Spleen (tissue), 11 donors: ENCODE results near the gene OR2B2. TPM values are rescaled to one million over a fixed set of nuclear protein-coding genes. Genes with fewer than 3 reads are reported as not detected.
"Not testable (repeated sequence)": the region's sequence is repeated elsewhere in the genome, so short reads cannot be mapped to it uniquely, and the experiment has no call there.

Experiments
- DNase-seq: peaks from one replicate; pipeline ENCODE4 v3.0.0-alpha.2; 2020
- H3K27ac ChIP-seq, 8 donors: fragments of 200-600 bp; sonication (generic) in 7 of 8; 1 replicate in 4 of 8; 2 replicates in 4 of 8; pipeline versions ENCODE4 v1.5.0 to v1.8.0; 2016 to 2021; ENCODE audit warnings: inconsistent platforms in 4 of 8, mild to moderate bottlenecking in 4 of 8, moderate library complexity in 1 of 8
- H3K27me3 ChIP-seq, 7 donors: fragments of 200-600 bp; sonication (generic) in 6 of 7; replicated peaks in 1 of 7; 1 replicate in 4 of 7; 2 replicates in 3 of 7; pipeline versions ENCODE4 v1.5.0 to v1.8.0; 2016 to 2021; ENCODE audit warnings: inconsistent platforms in 3 of 7, mild to moderate bottlenecking in 1 of 7
- H3K36me3 ChIP-seq, 6 donors: fragments of 200-600 bp; sonication (generic) in 5 of 6; 1 replicate in 4 of 6; 2 replicates in 2 of 6; pipeline versions ENCODE4 v1.5.0 to v1.8.0; 2016 to 2021; ENCODE audit warnings: inconsistent platforms in 2 of 6
- H3K4me1 ChIP-seq, 6 donors: fragments of 200-600 bp; sonication (generic) in 5 of 6; 1 replicate in 3 of 6; 2 replicates in 3 of 6; pipeline versions ENCODE4 v1.5.0 to v1.8.0; 2016 to 2021; ENCODE audit warnings: inconsistent platforms in 3 of 6
- H3K4me3 ChIP-seq, 8 donors: fragments of 200-600 bp; sonication (generic) in 7 of 8; 1 replicate in 4 of 8; 2 replicates in 4 of 8; pipeline versions ENCODE4 v1.5.0 to v1.8.0; 2016 to 2021; ENCODE audit warnings: inconsistent platforms in 4 of 8, mild to moderate bottlenecking in 4 of 8, moderate library complexity in 2 of 8
- H3K9me3 ChIP-seq, 8 donors: fragments of 200-600 bp; sonication (generic) in 7 of 8; 1 replicate in 4 of 8; 2 replicates in 4 of 8; pipeline versions ENCODE4 v1.5.0 to v1.8.0; 2016 to 2021; ENCODE audit warnings: inconsistent platforms in 4 of 8
- POLR2A ChIP-seq, 3 donors: fragments of 450-650 bp; IDR thresholded peaks; one replicate each; pipeline ENCODE4 v1.5.1; 2017; ENCODE audit warnings: antibody characterized with exemption in 3 of 3, mild to moderate bottlenecking in 1 of 3
- POLR2AphosphoS5 ChIP-seq, 3 donors: sonication (generic); formaldehyde crosslinking; IDR thresholded peaks; one replicate each; pipeline ENCODE4 v1.5.1; 2017; ENCODE audit warnings: antibody characterized with exemption in 3 of 3
- WGBS, 5 donors: extraction: QIAGEN DNeasy Blood & Tissue Kit in 3 of 5; methylation state at CpG; one replicate each; pipeline versions ENCODE4 v1.1.5 to v1.1.7; 2013 to 2018; 5-methylcytosine and 5-hydroxymethylcytosine counted together
- intact Hi-C: fragments of 100-400 bp; cut with DNase I; formaldehyde crosslinking; loops from one replicate; pipeline ENCODE4 v1.15.0; 2023; ENCODE audit warnings: low total_unique reads
- polyA plus RNA-seq, 3 donors: library from polyadenylated mRNA; stranded (reverse); fragments of 200-250 nt; gene quantifications; one replicate each; pipeline ENCODE4 v1.2.1, GENCODE V29; 2013
- total RNA-seq, 7 donors: library from RNA; depleted of rRNA in 3 of 7; stranded (reverse); fragments of >200 nt in 3 of 7; fragmentation: NEBNext Ultra II Directional in 4 of 7; extraction: Animal tissue kit (Norgen Biotek cat#: 25700) in 4 of 7; gene quantifications; one replicate each; pipeline versions ENCODE4 v1.1.0 to v1.2.1, GENCODE V29; 2016 to 2021
- TF ChIP-seq, protein P1 (sequence below), 11 experiments: fragments of 200-600 bp in 7 of 11; fragments of 450-650 bp in 4 of 11; sonication (generic) in 4 of 11; IDR thresholded peaks in 8 of 11; conservative IDR thresholded peaks in 3 of 11; 1 replicate in 7 of 11; 2 replicates in 4 of 11; pipeline versions ENCODE4 v1.4.0 to v1.8.0; 2016 to 2021; ENCODE audit warnings: antibody characterized with exemption in 11 of 11, inconsistent platforms in 4 of 11, mild to moderate bottlenecking in 1 of 11
- donor health status: healthy with polysubstance abuse.
- donor health status: DM: no; HTN: no; CAD: no; lungs with moderate emphysema.
- donor health status: DM: no; HTN: no; CAD: no.
- donor health status: Bipolar disorder and iron deficiency.
- donor health status: healthy.
- donor health status: DM: no; HTN: no; CAD: no.
- donor health status: DM: yes; HTN: yes; CAD: no.

OR2B2 gene
- total and polyA plus RNA-seq, 10 donors, result not detected

DNA sequence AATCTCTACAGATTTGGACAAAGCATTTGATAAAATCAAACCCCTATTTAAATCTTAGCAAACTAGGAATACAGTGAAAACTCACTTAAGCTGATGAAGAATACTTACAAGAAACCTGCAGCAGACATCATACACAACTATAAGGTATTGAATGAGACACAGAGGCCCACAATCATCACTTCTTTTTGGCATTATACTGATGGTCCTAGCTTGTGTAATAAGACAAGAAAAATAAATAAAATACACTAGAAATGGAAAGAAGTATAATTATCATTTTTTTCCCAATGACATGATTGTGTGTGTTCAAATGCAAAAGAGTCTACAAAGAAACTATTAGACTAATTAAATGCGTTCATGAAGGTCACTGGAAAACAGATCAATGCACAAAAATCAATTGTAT is 36.0 kb upstream of the OR2B2 start:
- no peaks in the 10 kb centered on the region for H3K4me1 ChIP-seq
- intact Hi-C loops, result no loop called here
- peaks cover 0 to 23% (median 4%) of the 10 kb centered on the region in 8 donors for H3K9me3 ChIP-seq
- peaks cover 0 to 15% (median under 1%) of the 10 kb centered on the region in 7 donors for H3K27me3 ChIP-seq
- no peak overlapping the region for H3K4me3 ChIP-seq
- no peak overlapping the region for H3K27ac ChIP-seq
- TF ChIP-seq POLR2AphosphoS5 (IDR thresholded peaks at IDR 0.05) (no peak), POLR2A (IDR thresholded peaks at IDR 0.05) (no peak)
- TF ChIP-seq, protein P1, sequence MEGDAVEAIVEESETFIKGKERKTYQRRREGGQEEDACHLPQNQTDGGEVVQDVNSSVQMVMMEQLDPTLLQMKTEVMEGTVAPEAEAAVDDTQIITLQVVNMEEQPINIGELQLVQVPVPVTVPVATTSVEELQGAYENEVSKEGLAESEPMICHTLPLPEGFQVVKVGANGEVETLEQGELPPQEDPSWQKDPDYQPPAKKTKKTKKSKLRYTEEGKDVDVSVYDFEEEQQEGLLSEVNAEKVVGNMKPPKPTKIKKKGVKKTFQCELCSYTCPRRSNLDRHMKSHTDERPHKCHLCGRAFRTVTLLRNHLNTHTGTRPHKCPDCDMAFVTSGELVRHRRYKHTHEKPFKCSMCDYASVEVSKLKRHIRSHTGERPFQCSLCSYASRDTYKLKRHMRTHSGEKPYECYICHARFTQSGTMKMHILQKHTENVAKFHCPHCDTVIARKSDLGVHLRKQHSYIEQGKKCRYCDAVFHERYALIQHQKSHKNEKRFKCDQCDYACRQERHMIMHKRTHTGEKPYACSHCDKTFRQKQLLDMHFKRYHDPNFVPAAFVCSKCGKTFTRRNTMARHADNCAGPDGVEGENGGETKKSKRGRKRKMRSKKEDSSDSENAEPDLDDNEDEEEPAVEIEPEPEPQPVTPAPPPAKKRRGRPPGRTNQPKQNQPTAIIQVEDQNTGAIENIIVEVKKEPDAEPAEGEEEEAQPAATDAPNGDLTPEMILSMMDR (IDR thresholded peaks at IDR 0.05 in 8 of 11, conservative IDR thresholded peaks at IDR 0.05 in 3 of 11), result no peak
- no peaks in the 10 kb centered on the region for H3K36me3 ChIP-seq
- 77 to 94% (median 83%) methylated on average over 1 of the region's 1 CpG for WGBS, 5 donors
- DNase-seq, result no peak

DNA sequence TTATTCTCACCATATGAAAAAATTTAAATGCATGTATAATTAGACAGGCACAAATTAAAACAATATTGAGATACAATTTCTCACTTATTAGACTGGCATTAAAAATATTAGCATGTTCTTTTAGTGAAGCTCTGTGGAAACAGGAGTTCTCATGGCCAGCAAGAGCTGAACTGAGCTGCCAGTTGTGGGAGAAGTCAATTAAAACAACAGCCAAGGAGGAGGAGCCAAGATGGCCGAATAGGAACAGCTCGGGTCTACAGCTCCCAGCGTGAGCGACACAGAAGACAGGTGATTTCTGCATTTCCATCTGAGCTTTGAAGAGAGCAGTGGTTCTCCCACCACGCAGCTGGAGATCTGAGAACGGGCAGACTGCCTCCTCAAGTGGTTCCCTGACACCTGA is 30.9 kb upstream of the OR2B2 start:
- H3K27me3 ChIP-seq, H3K4me3 ChIP-seq, H3K27ac ChIP-seq, H3K9me3 ChIP-seq, intact Hi-C loops, H3K4me1 ChIP-seq, H3K36me3 ChIP-seq, DNase-seq: not testable (repeated sequence)
- 37 to 83% (median 48%) methylated on average over 6 of the region's 6 CpGs for WGBS, 5 donors

DNA sequence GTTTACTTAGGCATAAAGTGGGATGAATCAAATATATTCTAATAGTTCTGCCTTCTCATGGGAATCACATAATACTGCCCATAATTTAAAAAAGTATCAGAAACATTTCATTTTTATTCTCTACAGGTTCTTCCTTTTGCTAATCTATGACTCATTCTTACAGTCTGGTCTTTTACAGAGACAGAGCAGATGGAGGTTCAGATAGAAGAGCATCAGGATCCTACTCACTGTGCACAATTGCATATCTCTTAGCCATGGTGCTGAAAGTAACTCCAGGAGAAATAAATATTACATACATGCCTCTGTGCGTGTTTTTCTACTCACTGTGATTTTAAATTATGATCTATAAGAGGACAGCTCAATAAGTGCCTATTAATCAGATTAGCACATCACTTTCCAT is 28.6 kb upstream of the OR2B2 start:
- H3K27me3 ChIP-seq, result peaks cover 0 to 21% (median 5%) of the 10 kb centered on the region in 7 donors
- H3K9me3 ChIP-seq, result peaks cover 0 to 3% (median 0%) of the 10 kb centered on the region in 8 donors
- H3K4me3 ChIP-seq, result no peak overlapping the region
- TF ChIP-seq, protein P1 (IDR thresholded peaks at IDR 0.05 in 8 of 11, conservative IDR thresholded peaks at IDR 0.05 in 3 of 11), result no peak
- no peak for TF ChIP-seq POLR2AphosphoS5 (IDR thresholded peaks at IDR 0.05)
- TF ChIP-seq POLR2A (IDR thresholded peaks at IDR 0.05), result no peak
- intact Hi-C loops, result no loop called here
- no peaks in the 10 kb centered on the region for H3K4me1 ChIP-seq
- no peak for DNase-seq
- H3K36me3 ChIP-seq, result no peaks in the 10 kb centered on the region
- H3K27ac ChIP-seq, result no peak overlapping the region
- 72 to 89% (median 84%) methylated on average over 1 of the region's 1 CpG for WGBS, 5 donors

DNA sequence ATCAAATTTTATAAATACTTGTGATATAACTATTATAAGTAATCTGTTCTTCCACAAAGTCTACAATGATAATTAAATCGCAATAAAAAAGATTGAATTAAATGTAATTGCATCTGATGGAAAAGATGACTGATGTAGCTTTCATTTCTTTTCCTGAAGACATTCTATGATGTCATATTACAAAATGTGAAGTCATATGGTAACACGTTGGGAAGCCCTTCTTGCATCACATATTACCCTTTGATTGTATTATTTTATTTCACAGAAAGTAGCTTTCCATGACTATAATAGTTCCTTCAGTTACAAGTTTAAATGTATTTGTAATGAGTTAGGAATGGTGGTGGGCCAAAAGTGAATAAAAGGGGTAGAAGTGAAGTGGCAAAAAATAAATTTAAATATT is 19.0 kb upstream of the OR2B2 start:
- WGBS, 5 donors, result 79 to 88% (median 80%) methylated on average over 2 of the region's 2 CpGs
- intact Hi-C loops, result no loop called here
- TF ChIP-seq POLR2AphosphoS5 (IDR thresholded peaks at IDR 0.05) (no peak), POLR2A (IDR thresholded peaks at IDR 0.05) (no peak)
- TF ChIP-seq, protein P1 (IDR thresholded peaks at IDR 0.05 in 8 of 11, conservative IDR thresholded peaks at IDR 0.05 in 3 of 11), result no peak

DNA sequence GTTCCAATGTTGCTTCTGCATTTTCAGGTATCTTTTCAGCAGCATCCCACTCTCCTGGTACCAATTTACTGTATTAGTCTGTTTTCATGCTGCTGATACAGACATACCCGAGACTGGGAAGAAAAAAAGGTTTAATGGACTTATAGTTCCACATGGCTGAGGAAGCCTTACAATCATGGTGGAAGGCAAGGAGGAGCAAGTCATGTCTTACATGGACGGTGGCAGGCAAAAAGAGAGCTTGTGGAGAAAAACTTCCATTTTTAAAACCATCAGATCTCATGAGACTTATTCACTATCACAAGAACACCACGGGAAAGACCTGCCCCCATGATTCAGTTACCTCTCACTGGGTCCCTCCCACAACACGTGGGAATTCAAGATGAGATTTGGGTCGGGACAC is 17.7 kb upstream of the OR2B2 start:
- WGBS, 5 donors, result 78 to 89% (median 84%) methylated on average over 5 of the region's 5 CpGs
- DNase-seq, H3K4me1 ChIP-seq, H3K36me3 ChIP-seq, H3K4me3 ChIP-seq, intact Hi-C loops, H3K27ac ChIP-seq: not testable (repeated sequence)
- Histone ChIP-seq H3K9me3 (peaks cover 0 to 12% (median 2%) of the 10 kb centered on the region in 8 donors), H3K27me3 (peaks cover 0 to 18% (median 0%) of the 10 kb centered on the region in 7 donors)

More for the DNA sequence above, 19.0 kb upstream of the OR2B2 start:
- Histone ChIP-seq H3K36me3 (no peaks in the 10 kb centered on the region), H3K4me1 (no peaks in the 10 kb centered on the region), H3K27me3 (peaks cover 0 to 15% (median 0%) of the 10 kb centered on the region in 7 donors), H3K9me3 (peaks cover 0 to 12% (median 2%) of the 10 kb centered on the region in 8 donors), H3K4me3 (no peak overlapping the region), H3K27ac (no peak overlapping the region)
- DNase-seq, result no peak

DNA sequence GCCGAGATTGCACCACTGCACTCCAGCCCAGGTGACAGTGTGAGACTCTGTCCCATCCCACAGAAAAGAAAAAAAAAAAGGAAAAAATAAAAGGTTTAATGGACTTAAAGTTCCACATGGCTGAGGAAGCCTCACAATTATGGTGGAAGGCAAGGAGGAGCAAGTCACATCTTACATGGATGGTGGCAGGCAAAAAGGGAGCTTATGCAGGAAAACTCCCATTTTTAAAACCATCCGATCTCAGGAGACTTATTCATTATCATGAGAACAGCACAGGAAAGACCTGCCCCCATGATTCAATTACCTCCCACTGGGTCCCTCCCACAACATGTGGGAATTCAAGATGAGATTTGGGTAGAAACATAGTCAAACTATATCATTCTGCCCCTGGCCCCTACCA is 15.8 kb upstream of the OR2B2 start:
- H3K27ac ChIP-seq, intact Hi-C loops, H3K36me3 ChIP-seq, DNase-seq, H3K4me3 ChIP-seq, H3K4me1 ChIP-seq: not testable (repeated sequence)
- 85 to 96% (median 92%) methylated on average over 2 of the region's 2 CpGs for WGBS, 5 donors
- H3K27me3 ChIP-seq, result peaks cover 0 to 18% (median 0%) of the 10 kb centered on the region in 7 donors
- H3K9me3 ChIP-seq, result peaks cover 0 to 12% (median 2%) of the 10 kb centered on the region in 8 donors
